T-helper 1 cell (primary cell): ENCODE results near the gene CLCF1.

ENCODE experiments used
- DNase-seq, 5 donors: peaks; one replicate each; pipeline ENCODE4 v3.0.0-alpha.2; 2012 to 2020

The CLCF1 gene

GRCh38 chr11:67395555-67396258 is 22.3 kb upstream of the CLCF1 start:
- no peak for DNase-seq

DNA sequence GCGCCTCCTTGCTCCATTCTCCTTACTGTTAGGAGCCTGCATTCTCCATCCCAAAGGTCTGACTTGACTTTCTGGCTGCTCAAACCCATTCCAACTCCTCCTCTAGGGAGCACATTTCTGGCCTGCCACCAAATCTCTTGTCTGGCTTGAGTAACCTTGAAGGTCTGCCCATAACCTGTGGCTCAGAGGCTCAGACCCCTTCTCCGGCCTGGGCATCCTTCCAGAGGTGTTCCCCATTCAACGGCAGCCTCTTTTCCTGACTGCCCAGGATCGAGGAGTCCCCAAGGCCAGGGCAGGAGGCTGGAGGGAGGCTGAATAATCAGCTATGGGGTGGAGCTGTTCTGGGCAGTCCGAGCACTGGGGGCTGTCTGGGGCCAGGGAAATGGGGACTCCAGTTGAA is 20.6 kb upstream of the CLCF1 start:
- DNase-seq: no peak

GRCh38 chr11:67393437-67393836 is 20.0 kb upstream of the CLCF1 start:
- DNase-seq: no peak

DNA sequence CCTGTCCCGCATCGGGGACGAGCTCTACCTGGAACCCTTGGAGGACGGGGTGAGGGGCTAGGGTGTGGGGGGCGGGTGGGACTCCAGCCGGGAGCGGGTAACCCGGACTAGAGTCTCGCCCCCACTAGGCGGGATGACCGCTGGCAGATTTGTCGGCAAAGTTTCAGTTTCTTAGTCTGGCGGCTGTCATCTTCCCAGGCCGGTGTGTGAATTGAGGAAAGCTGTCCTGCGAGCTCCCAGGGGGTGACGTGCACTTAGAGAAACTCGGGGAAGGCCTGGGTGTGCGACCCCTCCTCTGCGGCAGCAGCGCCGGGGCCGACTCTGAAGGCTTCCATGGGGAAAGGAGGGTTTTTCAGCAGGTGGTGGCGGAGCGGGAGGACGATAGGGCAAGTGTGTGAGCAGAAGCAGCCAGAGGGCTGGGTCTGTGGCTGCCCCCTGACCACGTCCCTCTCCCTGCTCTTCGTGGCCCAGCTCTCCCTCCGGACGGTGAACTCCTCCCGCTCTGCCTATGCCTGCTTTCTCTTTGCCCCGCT is 18.9 kb upstream of the CLCF1 start:
- DNase-seq: no peak

DNA sequence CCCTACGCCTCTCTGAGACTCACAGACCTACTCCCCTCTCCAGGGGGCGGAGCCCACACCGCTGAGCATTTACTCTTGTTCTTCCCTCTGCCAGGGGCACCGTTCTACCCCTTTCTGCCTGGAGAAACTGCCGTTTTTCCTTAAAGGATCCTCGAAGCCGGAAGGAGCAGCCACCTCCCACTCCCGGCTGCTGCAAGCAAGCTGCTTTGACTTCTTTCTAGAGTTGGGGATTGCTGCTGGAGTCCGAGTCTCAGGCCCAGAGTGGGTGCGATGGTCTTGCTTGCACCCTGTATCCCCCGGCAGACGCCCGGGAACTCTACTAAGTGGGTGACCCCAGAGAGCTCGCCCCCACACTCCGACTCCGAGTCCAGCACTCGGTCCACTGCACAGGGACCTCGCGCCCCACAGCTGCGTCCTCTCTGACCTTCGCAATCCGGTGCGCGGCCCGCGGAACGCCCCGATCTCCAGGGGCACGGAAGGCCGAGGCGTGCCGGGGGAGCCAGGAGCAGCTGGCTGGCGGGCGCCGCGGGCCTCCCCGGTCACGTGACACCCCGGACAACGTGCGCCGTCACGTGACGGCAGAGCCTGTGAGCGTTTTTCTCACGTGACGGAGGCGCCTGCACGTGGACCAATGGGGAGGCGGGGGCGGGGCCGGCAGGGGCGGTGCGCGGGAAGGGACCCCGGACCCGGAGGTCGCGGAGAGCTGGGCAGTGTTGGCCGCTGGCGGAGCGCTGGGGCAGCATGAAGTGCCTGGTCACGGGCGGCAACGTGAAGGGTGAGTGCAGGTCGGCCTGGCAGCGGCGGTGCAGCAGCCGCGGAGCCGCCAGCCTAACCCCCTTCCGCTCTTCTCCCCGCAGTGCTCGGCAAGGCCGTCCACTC is 18.1 kb upstream of the CLCF1 start, which contains the start of gene RAD9A:
Gene RAD9A (plus strand): TSS at position 683 of the 879 bp plus-strand sequence. CDS start 59 bp downstream, at position 742.
- DNase-seq: peak; percentile 92 to 96 (median 93)

- no peak for DNase-seq
Measured at GRCh38 chr11:67390947-67391303, 17.5 kb upstream of the CLCF1 start.

DNA sequence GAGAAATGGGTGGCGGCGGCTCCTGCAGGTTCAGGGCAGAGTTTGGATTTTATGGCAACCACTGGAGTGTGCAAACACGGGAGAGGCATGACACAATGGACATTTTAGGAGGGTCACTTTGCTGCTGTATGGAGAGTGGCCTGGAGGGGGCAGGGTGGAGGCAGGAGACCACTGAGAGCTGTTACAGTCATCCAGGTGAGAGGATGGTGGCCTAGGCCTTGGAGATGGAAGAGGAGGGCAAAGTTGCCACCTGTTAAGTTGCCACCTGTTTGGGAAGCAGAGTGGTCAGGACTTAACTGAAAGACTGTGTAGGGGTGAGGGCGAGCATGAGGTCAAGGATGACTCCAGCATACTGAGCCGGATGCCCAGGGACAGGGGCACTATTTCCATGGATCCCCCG is 16.1 kb upstream of the CLCF1 start:
- peak in 2 of 5 donors; percentile 28 to 38 for DNase-seq

GRCh38 chr11:67387518-67387917 is 14.1 kb upstream of the CLCF1 start:
- no peak for DNase-seq

DNA sequence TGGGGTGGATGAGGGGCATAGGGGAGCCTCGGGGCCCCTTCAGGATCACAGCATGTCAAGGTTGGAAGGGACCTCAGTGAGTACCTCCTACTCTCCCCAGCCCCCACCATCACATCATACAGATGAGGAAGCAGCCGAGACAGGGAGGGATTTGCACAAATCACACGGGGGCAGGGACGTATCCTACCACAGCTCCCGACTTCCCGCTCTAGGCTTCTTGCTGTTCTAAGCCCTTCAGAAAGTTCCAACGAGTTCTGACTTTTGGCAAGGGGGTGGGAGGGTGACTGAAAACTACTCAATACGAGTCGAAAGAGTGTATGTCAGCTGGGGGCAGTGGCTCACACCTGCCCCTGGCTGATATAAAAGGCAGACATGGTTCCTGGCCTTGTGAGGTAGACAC is 13.7 kb upstream of the CLCF1 start:
- DNase-seq: no peak

DNA sequence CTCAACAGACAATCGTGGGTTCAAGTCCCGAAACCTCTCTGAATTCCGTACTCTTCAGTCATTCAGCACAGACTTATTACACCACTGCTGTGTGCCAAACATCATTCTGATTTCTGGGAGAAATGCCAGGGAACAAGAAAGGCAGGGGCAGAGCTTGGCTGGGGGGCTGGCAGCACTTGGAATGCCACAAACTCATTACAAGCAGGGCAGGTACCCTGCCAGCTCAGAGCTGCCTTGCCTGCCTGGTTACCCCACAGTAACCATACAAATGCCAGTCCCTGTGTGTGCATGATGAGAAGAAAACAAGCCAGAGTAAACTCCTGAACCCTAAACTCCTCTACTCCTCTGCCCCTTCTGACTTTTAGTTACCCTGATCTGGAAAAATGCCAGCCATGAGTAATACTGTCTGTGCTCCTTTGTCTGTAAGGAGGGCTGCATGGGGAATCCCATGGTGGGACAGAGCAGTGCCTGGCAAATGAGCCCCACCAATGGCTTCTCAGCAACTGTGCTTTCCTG is 11.5 kb upstream of the CLCF1 start:
- no peak for DNase-seq

DNA sequence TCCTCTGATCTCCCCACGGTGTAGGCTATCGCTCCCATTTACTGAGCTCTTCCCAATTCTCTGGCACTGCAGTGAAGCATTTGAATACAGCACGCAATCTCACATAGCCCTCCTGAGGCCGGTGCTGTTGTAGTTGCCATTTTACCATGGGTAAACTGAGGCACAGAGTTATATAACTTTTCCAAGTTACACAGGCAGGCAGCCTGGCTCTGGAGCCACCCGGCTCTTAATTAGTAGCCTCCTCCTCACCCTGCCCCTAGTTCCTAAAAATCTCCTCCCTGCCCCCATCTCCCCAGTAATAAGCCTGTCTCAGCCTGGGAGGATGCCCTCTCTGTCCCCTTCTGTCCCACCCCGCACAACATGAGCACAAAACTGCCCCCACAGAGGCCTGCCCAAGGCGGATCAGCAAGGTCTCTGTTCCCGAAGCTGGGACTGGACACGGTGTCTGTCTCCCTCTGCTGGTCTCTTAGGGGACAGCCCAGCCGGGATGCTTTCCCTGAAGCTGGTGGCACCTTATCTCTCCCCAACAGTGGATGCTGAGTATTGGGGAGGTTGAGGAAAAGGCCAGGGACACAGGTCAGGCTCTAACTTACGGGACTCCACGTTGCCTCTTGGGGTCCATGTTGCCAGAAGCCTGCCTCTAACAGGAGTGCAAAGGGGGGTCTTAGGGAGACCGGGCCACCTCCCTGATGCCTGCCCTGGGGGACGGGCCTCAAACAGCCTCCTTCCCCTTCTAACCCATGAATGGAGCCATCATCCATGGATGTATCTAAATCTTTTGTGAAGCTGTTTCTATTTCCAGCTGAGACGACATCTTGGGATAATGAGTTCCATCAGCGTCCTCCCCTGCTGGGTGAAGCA is 9.1 kb upstream of the CLCF1 start:
- DNase-seq: peak; percentile 58 to 80 (median 74)

DNA sequence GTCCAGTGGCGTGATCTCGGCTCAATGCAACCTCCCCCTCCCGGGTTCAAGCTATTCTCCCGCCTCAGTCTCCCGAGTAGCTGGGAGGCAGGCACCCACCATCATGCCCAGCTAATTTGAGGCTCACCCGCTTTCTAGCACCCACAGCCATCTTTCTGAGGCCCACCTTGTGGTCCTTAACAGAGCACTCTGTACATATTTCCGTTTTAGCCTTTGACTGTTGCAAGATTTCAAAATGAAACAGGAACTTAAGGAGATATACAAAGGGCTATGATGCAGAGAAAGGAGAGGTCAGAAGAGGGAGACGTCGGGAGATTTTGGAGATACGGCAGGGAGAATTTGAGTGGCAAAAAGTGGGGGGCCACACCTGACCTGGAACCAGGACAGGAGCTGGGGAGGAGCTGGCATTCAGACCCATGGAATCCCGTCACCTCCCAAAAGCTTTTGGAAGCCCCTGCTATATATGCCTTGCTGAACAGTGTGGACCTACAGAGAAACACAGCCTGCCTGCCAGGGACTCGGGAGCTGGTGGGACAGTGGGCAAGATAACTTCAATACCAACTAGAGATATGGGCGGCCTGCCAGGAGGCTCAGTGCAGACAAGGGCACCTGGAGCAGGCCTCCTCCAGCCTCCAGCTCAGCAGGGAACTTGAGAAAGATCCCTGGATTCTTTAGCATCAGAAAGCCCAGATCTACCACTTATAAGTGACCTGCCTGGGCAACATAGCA is 8.0 kb upstream of the CLCF1 start:
- DNase-seq: no peak

GRCh38 chr11:67379061-67380058 is 6.0 kb upstream of the CLCF1 start:
- no peak for DNase-seq

GRCh38 chr11:67378544-67378943 is 5.1 kb upstream of the CLCF1 start:
- no peak for DNase-seq

GRCh38 chr11:67376873-67377808 is 3.7 kb upstream of the CLCF1 start:
- no peak for DNase-seq

- no peak for DNase-seq
Measured at GRCh38 chr11:67376063-67376820, 2.8 kb upstream of the CLCF1 start.

- DNase-seq: no peak
Measured at GRCh38 chr11:67375320-67376055, 2.1 kb upstream of the CLCF1 start.
